ENCODE measurements around the gene MUC5AC.

MUC5AC gene

DNA sequence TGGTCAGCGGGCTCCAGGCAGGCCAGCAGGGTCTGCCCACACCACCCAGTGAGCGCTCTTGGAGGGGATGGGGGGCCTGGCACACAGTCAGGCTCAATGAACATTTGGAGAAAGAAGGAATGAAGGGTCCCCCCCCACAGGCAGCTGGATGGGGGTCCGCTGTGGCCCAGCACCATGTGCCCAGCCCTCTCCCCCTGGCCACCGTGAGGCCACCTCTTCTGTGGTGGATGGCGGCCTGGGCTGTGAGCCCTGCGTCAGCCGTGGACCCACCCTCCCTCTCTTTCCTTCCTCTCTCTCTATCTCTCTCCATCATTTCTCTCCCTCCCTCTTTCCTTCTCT lies 35.1 kb upstream of the MUC5AC start:
- DNase-seq = no peak

DNA sequence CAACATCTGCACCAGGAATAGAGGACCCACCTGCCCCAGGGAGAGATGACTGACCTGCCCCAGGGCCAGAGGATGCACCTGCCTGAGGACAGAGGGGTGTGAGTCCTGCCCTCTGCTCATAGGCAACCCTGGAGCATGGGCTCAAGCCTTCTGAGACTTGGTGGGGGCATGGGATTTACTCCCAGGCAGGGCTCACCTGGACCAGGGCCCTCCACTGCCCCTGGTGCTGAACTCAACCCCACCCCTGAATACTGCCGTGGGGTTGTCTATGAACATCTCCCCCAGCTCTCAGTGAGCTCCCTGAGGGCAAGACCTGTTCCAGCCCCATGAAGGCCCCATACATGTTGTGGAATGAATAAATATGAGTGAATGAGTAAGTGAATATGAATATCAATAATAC lies 33.8 kb upstream of the MUC5AC start:
- DNase-seq = no peak

DNA sequence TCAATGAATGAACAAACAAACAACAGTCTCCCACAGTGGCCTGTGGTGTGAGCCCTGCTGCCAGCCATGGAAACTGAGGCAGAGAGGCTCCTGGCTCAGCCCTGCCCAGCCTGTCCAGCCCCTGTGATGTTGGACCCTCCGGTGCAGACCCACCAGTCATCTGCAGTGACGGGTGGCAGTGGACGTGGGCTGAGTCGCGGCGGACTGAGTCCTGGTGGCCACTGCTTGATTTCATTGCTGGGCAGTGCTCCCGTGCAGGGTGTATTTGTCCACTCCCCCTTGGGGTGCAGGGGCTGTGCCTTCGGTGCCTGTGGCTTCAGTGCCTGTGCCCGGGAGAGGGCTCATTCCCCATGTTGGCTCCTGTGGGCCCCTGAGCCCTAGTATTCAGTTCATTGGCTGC lies 31.9 kb upstream of the MUC5AC start:
- no peak for DNase-seq

DNA sequence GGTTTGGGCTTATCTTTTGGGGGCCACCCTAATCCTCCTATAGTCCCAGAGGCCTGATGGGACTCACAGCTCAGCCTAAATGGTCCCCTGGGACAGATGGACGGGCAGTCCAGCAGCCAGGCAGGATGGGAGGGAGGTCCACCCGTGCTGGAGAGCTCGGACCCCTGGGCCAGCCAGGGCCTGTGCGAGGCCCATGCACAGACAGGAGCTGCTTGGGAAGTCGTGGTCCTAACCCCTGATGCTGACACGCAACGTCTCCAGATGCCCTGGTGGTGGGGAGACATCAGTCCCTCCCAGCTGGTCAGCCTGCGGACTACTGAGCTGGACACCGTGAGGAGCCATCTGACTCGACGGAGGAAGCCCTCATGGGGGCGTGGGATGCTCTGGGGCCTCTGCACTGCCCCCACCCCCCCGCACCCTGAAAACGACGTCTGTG lies 31.2 kb upstream of the MUC5AC start:
- no peak for DNase-seq

DNA sequence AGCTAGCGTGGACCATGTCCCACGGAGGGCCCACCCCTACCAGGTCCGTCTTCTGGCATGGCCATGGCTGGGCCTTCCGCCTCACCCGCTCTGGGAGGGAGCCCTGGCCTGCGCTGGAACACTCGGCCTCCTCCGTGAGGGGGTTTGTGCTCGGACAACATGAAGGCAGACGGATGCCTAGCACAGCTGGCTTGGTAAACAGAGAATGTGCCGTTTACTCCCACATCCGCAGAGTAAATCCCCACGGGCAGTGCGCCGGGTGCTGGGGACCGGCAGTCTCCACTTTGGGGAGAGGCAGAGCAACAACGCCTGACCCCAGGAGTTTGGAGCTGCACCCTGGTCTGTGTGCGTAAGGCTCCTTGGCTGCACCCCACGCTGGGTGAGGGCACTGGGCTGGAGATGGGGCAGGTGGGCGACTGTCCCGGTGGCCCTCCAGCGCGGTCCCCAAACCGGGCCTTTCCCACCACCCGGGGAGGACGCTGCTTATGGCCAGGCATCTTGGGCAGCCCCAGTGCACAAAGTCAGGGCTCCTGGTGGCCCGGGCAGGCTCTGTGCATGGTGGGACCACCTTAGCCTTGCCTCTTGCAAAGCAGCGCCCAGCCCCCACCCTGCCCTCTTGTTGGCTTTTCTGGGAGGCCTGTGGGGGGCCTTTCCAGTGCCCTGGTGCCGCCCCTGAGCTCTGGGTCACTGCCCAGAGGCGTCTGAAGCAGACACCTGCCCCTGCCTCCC lies 30.7 kb upstream of the MUC5AC start:
- DNase-seq = no peak

DNA sequence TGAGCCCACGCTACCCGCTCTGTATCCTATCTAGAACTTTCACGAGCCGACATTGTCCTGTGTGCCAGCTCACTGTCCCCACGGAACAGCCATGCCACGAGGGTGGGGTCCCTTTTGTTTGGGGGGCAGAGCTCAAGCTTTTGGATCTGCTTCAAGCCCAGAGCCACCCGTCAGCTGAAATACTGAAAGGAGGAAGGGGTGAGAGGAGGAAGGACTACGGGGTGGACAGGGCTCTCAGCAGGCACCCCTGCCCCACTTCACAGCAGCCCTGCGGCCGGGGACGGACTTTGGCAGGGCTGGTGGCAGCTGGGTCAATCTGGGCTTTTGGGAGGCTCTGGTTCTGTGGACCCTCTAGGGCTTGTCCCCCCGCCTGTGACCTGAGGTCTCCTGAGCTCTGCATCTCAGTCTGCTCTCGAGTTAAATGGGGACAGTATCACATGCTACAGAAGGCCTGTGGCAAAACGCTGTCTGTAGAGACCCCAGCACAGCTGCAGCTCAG lies 30.0 kb upstream of the MUC5AC start:
- DNase-seq = no peak

DNA sequence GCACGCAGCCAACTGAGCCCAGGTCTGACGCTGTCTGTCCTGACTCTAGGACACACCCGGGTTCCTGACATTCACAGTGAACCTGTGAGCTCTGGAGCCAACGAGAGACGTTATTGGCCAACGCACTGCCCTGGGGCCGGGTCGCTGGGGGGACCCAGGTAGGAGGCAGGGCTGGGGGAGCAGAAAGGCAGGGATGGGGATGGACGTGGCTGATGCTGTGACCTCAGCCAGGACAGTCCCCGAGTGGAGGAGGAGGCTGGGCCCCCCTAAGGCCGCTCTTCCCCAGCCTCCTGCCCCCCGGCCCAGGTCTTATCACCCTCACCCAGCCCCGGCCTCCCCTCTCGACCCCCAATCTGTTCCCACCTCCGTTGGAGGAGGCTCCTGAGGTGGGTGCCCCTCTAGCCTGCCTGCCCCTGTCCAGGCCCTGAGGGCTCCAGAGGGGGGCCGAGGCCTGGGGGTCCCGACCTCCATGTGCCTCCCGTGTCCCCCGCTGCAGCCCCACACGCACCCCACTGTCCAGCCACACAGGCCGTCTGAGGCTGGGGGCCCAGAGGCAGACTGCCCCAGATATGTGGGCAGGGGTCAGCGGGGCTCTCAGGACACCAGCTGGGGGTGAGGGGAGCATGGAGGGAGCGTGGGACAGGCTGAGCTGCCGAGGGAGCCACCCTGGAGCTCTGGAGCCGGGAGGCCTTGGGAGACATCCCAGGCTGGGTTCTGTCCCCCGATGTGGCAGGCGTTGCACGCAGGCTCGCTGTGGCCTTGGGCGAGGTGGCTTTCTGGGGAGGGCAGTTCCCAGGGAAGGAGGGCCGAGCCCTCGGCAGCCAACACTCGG lies 29.2 kb upstream of the MUC5AC start:
- no peak for DNase-seq

DNA sequence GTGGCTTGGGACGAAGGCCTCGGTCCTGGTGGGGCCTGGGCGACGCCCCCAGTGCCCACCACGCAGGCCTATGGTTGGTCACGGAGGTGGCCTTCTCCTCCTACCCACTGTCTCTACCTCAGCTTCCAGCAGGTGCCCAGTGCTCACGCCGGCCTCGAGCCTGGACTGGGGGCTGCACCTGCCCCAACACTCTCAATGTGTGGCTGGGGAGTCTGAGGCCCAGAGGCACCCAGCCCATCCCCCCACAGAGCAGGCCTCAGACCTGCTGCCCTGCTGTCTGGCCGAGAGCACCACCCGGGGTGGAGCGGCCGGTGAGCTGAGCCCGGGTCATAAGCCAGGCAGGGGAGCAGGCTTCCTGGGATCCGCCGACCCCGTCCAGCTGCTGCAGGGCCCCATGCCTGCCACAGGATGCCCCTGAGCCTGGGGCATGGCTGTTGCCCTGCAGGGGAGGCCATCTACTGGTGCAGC lies 28.6 kb upstream of the MUC5AC start:
- no peak for DNase-seq

DNA sequence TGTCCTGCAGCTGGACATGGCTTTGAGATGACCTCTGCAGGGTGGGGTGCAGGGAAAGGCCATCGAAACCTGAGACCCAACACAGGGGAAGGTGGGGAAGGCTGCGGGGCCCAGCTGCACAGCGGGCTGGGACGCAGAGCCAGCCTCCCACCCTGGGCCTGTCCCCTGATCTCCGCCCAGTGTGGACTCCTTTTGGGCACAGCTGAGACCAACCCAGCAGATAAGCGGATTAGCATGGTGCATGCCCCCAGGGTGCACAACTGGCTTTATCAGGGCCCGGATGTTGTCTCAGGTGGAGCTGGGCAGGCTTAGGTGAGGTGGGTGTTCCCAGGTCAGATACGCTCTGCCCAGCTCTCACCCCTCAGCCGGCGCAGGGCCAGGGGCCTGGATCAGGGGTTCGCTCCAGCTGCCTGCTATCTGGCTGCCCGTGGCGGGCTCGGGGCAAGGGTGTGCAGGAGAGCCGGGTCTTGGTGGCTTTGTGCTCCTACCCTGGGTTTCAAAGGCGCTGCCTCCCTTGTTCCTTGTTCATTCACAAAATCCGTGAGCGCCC lies 28.1 kb upstream of the MUC5AC start:
- DNase-seq = no peak

DNA sequence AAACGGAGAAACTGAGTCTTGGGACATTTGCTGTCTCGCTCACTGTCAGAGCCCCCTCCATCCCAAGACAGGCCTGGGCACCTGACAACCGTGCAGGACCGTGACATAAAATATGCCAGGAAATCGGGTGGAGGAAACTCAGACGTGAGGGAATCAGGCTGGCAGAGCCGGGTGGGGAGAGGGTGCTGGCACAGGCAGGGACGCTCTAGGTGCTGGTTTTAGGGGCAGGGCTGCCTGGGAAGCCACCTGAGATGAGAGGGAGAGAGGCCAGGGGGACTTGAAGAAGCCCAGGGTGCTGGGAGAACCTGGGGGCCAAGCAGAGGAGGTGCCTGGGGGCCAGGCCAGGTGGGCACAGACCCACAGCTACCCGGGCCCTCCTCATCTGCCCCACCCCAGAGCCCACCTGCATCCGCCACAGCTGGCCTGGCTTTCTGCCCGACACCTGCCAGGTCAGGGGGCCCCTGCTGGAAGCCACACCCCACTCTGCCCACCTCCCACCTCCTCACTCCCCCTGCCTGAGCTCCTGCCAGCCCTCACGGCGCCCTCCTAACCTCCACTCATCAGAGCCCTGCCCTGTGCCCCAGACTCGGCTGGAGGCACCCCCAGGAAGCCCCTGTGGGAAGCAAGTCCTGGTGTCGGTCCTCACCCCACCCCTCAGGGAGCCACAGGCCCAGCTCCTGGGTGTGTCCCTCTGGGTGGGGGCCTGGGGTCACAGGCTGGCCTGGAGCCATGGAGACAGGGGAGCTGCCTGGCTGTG lies 27.3 kb upstream of the MUC5AC start:
- no peak for DNase-seq

DNA sequence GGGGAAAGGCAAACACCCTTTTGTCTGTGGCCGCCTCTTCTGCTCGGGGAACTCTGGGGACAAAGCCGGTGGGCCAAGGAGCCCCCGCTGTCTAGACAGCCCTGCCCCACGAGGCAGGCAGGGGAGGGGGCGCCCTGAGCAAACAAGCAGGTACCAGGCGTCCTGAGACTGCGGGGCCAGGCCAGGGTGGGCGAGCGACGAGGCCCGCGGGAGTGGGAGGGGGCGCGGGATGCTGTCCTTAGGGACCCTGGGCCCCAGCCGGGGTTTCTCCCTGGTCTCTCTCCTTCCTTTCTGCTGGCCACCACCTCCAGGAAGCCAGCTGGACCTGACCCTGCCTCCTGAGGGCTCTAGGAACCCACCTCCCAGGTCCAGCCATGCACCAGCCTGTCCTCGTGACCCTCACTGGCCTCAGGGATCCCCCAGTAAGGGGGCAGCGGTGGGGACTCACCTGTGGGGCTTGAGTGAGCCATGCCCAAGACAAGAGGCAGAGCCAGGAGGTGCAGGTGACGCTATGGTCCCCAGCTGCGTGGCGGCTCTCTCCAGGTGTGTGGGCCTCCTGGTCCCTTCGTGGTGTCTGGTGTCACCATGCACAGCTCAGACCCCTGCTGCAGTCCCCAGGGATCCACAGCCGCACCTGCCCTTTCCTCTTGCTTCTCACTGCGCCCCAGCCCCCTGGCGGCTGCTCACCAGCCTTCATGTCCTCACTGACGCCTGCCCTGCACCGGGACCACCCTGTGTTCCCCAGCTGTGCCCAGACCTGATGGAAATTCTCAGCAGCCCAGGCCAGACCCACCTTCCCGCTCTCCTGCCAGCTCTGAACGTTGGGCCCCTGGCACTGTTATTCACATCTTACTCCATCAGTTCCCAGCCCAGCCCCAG lies 26.5 kb upstream of the MUC5AC start:
- DNase-seq = no peak

DNA sequence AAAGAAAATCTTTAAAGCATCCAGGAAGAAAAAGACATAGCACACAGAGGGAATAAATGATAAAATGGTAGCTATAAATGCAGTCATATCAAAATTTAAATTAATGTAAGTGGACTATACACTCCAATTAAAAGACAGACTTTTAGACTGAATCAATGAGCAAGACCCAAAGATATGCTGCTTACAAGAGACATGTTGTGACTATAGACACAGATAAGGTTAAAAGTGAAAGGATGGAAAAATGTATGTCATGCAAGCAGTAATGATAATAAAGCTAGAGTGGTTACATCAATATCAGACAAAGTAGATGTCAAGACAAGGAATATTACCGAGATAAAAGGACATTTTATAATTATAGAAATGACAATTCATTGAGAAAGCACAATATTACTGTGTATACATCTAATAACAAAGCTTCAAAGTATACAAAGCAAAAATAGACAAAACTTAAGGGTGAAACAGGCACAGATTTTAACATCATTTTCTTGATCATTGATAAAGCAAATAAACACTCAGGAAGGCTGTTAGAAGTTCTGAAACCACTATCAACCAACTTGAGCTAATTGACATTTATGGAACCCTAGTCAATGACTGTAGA lies 22.8 kb upstream of the MUC5AC start:
- DNase-seq = no peak

DNA sequence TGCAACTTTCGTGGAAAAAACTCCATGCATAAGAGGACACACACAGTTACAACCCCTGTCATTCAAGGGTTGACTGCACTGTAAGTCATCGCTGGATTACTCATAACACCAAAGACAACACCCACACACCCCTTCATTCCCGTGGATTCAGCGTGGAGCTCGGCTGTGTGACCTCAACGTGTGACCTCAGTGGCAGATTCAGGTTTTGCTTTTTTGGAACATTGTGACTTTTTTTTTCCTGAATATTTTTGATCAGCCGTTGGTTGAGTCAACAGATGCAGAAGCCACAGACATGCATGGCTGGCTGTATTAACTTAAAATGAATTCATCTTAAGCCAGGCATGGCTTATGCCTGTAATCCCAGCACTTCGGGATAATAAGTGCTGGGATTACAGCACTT lies 19.7 kb upstream of the MUC5AC start:
- DNase-seq = no peak

DNA sequence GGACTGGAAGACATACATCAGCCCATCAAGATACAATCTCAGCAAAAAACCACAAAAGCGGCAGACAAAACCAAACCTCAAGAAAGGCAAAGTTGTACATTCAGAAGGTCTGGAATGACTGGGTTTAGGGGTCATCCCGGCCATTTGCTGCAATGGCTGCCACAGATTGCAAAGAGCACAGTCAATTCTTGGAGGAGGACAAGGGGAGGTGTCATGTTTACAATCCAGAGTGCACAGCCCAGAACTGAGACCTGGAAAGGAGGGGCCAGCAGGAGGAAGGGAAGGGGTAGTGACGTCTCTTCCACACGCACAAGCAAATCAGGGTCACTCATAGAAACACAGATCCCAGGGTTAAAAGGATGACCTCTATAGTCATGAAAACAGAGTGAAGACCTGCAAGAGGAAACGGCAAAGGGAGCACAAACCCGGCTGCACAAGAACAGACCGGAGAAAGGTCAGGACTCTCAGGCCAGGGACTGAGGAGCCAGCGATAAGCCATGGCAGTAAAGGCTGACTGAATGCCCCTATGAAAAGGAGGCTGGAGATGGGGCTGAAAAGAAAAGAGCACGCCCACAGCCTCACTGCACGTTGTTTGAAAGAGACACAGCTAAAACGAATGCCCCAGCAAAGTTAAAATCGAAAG lies 18.2 kb upstream of the MUC5AC start:
- no peak for DNase-seq

DNA sequence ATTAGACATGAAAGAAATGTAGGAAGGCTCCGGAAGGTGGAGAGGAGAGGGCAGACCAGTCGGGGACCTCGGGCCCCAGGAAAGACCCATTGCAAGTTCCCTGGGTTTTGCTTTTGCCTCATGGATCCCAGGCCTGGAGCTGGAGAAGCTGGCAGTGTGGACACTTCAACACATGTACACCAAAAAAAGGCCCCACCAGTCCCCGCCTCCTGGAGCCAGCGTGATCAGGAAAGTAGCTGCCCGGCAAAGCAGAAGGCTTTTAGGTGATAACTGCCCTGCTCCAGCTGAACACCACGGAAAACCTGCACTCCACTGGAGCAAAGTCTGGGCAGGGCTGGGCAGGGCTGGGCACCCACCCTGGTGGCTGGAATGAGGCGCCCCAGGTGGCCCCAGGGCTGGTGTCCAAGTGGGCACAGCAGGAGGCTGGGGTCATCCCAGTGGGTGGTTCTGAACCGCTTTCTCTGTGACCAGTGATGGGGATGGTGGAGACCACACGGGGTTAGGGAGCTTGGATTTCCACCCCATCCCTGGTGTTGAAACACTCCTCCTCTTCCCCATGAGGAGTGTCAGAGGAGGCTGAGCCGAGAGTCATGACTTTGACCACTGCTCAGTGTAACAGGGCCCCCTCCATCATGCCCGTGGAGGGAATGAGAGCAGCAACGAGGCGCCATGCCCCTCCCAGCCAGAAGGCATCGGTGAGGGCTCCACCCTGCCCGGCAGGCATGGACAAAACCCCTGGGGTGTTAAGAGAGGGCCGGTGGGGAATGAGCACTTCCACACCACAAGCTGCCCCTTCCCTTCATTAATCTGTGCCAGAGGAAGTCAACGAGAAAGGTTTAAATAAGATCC lies 16.9 kb upstream of the MUC5AC start:
- no peak for DNase-seq

DNA sequence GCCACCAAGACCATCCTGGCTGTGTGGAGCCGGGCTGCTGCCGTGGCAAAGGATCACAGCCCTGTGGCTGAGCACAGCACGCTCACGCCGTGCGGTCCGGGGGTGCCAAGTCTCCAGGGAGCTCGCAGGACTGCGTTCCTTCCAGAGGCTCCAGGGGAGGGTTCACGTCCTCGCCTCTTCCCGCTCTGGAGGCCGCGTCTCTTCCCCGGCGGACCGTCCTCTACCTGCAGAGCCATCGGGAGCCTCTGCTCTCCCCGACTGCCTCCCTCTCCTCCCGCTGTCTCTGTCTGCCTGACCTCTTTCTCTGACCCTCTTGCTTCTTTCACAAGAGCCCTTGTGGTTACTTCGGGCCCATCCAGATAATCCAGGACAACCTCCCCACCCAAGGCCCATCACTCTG lies 11.4 kb upstream of the MUC5AC start:
- DNase-seq = no peak

DNA sequence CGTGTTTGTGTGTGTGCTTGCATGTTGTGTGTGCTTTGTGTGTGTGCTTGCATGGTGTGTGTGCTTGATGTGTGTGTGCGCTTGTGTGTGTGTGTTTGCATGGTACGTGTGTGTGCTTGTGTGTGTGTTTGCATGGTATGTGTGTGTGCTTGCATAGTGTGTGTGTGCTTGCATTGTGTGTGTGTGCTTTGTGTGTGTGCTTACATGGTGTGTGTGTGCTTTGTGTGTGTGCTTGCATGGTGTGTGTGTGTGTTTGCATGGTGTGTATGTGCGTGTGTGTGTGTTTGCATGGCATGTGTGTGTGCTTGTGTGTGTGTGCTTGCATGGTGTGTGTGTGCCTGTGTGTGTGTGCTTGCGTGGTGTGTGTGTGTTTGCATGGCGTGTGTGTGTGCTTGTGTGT lies 10.0 kb upstream of the MUC5AC start:
- no peak for DNase-seq

DNA sequence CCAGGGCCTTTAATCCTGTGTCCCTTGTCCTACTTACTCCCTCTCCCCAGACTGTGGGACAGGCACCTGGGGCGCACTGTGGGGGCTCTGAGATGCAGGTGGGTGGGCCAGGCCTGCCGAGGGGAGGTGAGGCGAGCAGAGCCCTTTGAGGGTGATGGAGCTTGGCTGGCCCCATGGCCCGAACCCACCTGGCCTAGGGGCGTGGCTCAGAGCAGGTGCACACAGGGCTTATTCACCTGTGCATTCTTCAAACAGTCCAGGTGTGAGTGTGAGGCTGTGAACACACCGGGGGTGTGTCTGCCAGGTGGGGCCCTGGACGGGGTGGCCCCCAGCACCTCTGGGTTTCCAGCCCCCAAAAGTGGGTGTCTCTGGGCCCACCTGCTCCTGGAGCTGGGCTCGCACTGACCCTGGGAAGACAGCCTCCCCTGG lies 9.0 kb upstream of the MUC5AC start:
- DNase-seq = no peak

DNA sequence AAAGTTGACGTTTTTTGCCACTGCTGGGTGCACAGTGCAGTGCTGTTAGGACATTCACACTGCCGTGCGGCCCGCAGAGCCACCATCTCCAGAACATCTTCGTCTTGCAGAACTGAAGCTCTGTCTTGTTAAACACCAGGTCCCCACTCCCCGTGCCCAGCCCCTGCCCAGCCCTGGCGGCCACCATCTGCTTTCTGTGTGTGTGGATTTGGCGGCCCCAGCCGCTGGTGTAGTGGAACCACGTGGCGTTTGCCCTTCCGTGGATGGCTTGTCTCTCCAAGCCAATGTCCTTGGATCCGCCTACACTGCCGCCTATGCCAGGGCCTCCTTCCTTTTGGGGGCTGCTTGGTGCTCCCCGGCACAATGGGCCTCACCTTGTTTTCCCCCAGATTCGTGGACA lies 8.2 kb upstream of the MUC5AC start:
- DNase-seq = no peak

DNA sequence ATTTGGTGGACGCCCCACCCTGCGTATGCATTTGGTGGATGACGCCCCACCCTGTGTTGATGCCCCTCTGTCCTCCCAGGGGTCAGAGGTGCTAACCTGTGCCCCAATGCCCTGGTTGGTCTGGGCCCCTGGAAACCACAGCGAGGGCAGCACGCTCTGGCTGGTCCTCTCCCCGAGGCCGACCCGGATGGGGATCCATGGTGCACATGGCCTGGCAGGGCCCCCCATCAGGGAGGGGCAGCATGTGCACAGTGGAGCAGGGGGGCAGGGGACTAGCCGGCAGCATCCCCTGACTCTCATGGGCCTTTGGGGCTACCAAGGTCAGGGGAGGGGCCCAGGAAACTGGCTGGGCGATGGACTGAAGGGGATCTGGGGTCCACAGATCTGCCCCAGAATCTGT lies 7.6 kb upstream of the MUC5AC start:
- DNase-seq = no peak
